ENCODE results near the gene TSPY3.
"Not testable (repeated sequence)": the region's sequence is repeated elsewhere in the genome, so short reads cannot be mapped to it uniquely, and the experiment has no call there.

The TSPY3 gene

DNA sequence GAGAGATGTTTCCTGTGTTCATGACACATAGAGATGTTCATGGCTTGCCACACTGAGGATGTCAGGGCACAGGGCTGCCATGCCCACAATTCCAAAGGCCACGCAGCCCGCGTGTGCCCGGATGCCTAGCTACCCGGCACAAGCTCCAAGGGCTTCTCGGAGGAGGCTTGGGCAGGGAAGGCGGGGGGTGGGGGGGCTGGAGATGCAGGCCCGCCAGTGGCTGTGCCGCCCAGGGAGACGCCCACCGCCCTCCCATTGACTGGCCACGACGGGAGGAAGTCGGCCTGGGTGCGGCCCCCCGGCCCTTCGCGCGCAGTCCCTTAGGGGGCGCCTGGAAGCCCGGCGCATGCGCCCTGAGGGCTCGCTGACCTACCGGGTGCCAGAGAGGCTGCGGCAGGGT is at the start of gene TSPY3:
TSS of gene TSPY3 (plus strand) at position 301 of the 400 bp plus-strand sequence. CDS start at position 347, 46 bp downstream.
- DNase-seq (ENCODE audit: low spot score), result not testable (repeated sequence)

DNA sequence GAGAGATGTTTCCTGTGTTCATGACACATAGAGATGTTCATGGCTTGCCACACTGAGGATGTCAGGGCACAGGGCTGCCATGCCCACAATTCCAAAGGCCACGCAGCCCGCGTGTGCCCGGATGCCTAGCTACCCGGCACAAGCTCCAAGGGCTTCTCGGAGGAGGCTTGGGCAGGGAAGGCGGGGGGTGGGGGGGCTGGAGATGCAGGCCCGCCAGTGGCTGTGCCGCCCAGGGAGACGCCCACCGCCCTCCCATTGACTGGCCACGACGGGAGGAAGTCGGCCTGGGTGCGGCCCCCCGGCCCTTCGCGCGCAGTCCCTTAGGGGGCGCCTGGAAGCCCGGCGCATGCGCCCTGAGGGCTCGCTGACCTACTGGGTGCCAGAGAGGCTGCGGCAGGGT is 40.7 kb upstream of the TSPY3 start, which contains the start of gene TSPY8:
TSS of gene TSPY8 (plus strand) at position 301 of the 400 bp plus-strand sequence. CDS start at position 347, 46 bp downstream.
- DNase-seq (ENCODE audit: low spot score), result not testable (repeated sequence)

- DNase-seq (ENCODE audit: low spot score), result not testable (repeated sequence)
Measured at GRCh38 chrY:9396527-9396926, 1.7 kb upstream of the TSPY3 start.
